Keratinocyte (primary cell): ENCODE results near the gene STX10. TPM values are rescaled to one million over a fixed set of nuclear protein-coding genes. Genes with fewer than 3 reads are reported as not detected.

Experiments
- DNase-seq: peaks from one replicate; pipeline ENCODE4 v3.0.0-alpha.2; 2011; ENCODE audit warnings: low read depth, missing footprints, low spot score
- FAIRE-seq: peaks from 2 replicates; lab custom pipeline; 2011; peaks lifted over from hg19 to GRCh38; lab: Jason Lieb, UNC
- H2AFZ ChIP-seq: 2 replicates; pipeline ENCODE4 v1.6.0; 2012; ENCODE audit warnings: low read length, control low read depth, inconsistent platforms; ENCODE audit not compliant: control insufficient read depth
- H3K27ac ChIP-seq: 2 replicates; pipeline ENCODE4 v1.5.1; 2011; ENCODE audit warnings: low read length; ENCODE audit not compliant: control insufficient read depth, insufficient read depth
- H3K27me3 ChIP-seq: 3 replicates; pipeline ENCODE4 v1.6.0; 2011; ENCODE audit warnings: low read length; ENCODE audit not compliant: control insufficient read depth, insufficient read depth; ENCODE audit errors: extremely low read depth
- H3K36me3 ChIP-seq, 2 experiments: 2 replicates in 1 of 2; 3 replicates in 1 of 2; pipeline ENCODE4 v1.5.1; 2011; ENCODE audit warnings: low read length in 2 of 2, mild to moderate bottlenecking in 1 of 2; ENCODE audit not compliant: control insufficient read depth in 2 of 2, insufficient read depth in 2 of 2; ENCODE audit errors: extremely low read depth in 1 of 2
- H3K4me1 ChIP-seq: 3 replicates; pipeline ENCODE4 v1.5.1; 2011; ENCODE audit warnings: low read length; ENCODE audit not compliant: control insufficient read depth, insufficient read depth; ENCODE audit errors: extremely low read depth
- H3K4me2 ChIP-seq: 3 replicates; pipeline ENCODE4 v1.6.0; 2011; ENCODE audit warnings: low read depth, low read length; ENCODE audit not compliant: control insufficient read depth, insufficient read depth; ENCODE audit errors: extremely low read depth
- H3K4me3 ChIP-seq, 3 experiments: fragments of 200-600 bp in 1 of 3; sonication (generic) in 1 of 3; 2 replicates in 2 of 3; 3 replicates in 1 of 3; pipeline ENCODE4 v1.5.1; 2011 to 2016; ENCODE audit warnings: low read length in 3 of 3, mild to moderate bottlenecking in 3 of 3, control low read depth in 2 of 3, inconsistent platforms in 1 of 3, low read depth in 1 of 3, mixed read lengths in 1 of 3, mixed run types in 1 of 3, moderate library complexity in 1 of 3; ENCODE audit not compliant: control insufficient read depth in 2 of 3, insufficient read depth in 2 of 3; ENCODE audit errors: extremely low read depth in 1 of 3
- H3K79me2 ChIP-seq: 2 replicates; pipeline ENCODE4 v1.6.0; 2012; ENCODE audit warnings: low read length; ENCODE audit not compliant: control insufficient read depth, insufficient read depth
- H3K9ac ChIP-seq: 3 replicates; pipeline ENCODE4 v1.6.0; 2011; ENCODE audit warnings: low read length; ENCODE audit not compliant: control insufficient read depth, insufficient read depth; ENCODE audit errors: extremely low read depth
- H3K9me1 ChIP-seq: 3 replicates; pipeline ENCODE4 v1.6.0; 2011; ENCODE audit warnings: low read length; ENCODE audit not compliant: control insufficient read depth, insufficient read depth; ENCODE audit errors: extremely low read depth
- H3K9me3 ChIP-seq: 2 replicates; pipeline ENCODE4 v1.5.1; 2012; ENCODE audit warnings: low read depth, low read length; ENCODE audit not compliant: control insufficient read depth
- H4K20me1 ChIP-seq: 3 replicates; pipeline ENCODE4 v1.6.0; 2011; ENCODE audit warnings: low read length; ENCODE audit not compliant: control insufficient read depth, insufficient read depth; ENCODE audit errors: extremely low read depth
- EZH2 ChIP-seq: IDR thresholded peaks from one replicate; pipeline ENCODE4 v1.6.1; 2012; ENCODE audit warnings: inconsistent platforms, mild to moderate bottlenecking, low read length, moderate library complexity
- dilution Hi-C: fragments of 300-500 bp; cut with MboI; formaldehyde crosslinking; loops from one replicate; pipeline ENCODE4 v1.7.0; 2020; ENCODE audit warnings: low sequenced_read_pairs; ENCODE audit not compliant: extremely low pct_ligation_motif_present
- polyA plus RNA-seq, 5 experiments: library from polyadenylated mRNA; depleted of rRNA in 3 of 5; stranded (reverse) in 3 of 5; stranded (forward) in 1 of 5; unstranded in 1 of 5; fragments of >200 nt; gene quantifications; 1 replicate in 1 of 5; 2 replicates in 3 of 5; 3 replicates in 1 of 5; pipeline versions ENCODE4 v1.2.1 to v1.2.3, GENCODE V29; 2011 to 2012; ENCODE audit warnings: missing spikeins in 2 of 5, low read depth in 1 of 5, low replicate concordance in 1 of 5
- TF ChIP-seq, protein P1 (sequence below), 3 experiments: IDR thresholded peaks in 1 of 3; conservative IDR thresholded peaks in 1 of 3; optimal IDR thresholded peaks in 1 of 3; 2 replicates in 2 of 3; 3 replicates in 1 of 3; pipeline versions ENCODE3 to v1.5.1; 2011; ENCODE audit warnings: low read length in 3 of 3, mild to moderate bottlenecking in 3 of 3, moderate library complexity in 2 of 3, control low read depth in 1 of 3, inconsistent platforms in 1 of 3; ENCODE audit not compliant: insufficient read depth in 2 of 3; ENCODE audit errors: extremely low read depth in 1 of 3

STX10 gene
- polyA plus RNA-seq, 1 donor (not counting 4 experiments of a cell fraction or from before 2014, with no cell fraction given) = 65.2 TPM

DNA sequence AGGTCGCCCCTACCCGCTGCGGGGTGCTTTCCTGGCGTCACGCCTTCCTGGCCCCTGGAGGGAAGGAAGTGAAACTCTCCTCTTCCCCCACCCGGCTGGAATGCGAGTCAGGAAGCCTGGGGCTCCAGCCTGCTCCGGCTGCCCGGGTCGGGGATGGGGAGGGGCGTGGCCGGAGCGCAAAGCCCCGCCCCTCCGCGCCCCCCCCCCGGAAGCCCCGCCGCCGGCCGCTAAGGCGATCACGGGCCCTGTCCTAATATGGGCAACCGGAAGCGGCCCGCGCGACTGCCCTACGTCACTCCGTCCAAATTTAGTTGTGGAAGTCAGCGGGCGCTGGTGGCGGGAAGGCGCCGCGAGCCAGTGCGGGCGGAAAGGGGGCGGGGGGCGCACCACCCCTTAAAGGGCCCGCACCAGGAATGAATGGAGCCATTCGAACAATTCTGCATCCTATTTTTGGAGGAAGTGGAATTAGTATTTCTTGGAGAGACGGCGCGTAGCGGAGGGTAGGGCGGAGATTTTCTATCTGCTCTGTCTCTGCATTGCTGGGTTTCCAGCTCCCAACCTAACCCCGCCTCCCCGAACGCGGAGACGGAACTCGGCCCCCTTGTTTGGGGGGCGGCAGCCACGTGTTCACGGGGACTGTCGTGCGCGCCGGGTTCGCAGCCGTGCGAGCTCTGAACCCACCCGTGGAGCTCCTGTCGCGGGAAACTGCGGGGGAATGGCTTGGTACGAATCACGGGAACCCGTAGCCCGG is 1.6 kb upstream of the STX10 start:
- Histone ChIP-seq H3K36me3 (peaks cover 2 to 16% of the 10 kb centered on the region in 2 experiments), H3K27me3 (no peaks in the 10 kb centered on the region), H3K4me3 (peak overlapping the region; percentile 62 to 99 (median 99)), H3K4me1 (peaks cover 16% of the 10 kb centered on the region), H3K9ac (peak overlapping the region; percentile 98), H4K20me1 (peaks cover 9% of the 10 kb centered on the region), H2AFZ (peak overlapping the region; percentile 63), H3K9me3 (no peaks in the 10 kb centered on the region), H3K4me2 (peak overlapping the region; percentile 89), H3K79me2 (peaks cover 46% of the 10 kb centered on the region), H3K27ac (peak overlapping the region; percentile 97), H3K9me1 (no peaks in the 10 kb centered on the region)
- TF ChIP-seq EZH2 = no peak
- TF ChIP-seq, protein P1, sequence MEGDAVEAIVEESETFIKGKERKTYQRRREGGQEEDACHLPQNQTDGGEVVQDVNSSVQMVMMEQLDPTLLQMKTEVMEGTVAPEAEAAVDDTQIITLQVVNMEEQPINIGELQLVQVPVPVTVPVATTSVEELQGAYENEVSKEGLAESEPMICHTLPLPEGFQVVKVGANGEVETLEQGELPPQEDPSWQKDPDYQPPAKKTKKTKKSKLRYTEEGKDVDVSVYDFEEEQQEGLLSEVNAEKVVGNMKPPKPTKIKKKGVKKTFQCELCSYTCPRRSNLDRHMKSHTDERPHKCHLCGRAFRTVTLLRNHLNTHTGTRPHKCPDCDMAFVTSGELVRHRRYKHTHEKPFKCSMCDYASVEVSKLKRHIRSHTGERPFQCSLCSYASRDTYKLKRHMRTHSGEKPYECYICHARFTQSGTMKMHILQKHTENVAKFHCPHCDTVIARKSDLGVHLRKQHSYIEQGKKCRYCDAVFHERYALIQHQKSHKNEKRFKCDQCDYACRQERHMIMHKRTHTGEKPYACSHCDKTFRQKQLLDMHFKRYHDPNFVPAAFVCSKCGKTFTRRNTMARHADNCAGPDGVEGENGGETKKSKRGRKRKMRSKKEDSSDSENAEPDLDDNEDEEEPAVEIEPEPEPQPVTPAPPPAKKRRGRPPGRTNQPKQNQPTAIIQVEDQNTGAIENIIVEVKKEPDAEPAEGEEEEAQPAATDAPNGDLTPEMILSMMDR (optimal IDR thresholded peaks at IDR 0.05 in 1 of 3, IDR thresholded peaks at IDR 0.05 in 1 of 3, conservative IDR thresholded peaks at IDR 0.05 in 1 of 3; ENCODE audit: extremely low read depth in 1 of 3, insufficient read depth in 2 of 3, low read length in 3 of 3) = peak in 1 of 3 experiments; percentile 20
- FAIRE-seq (no peak), DNase-seq (no peak)
- dilution Hi-C loops = no loop called here

DNA sequence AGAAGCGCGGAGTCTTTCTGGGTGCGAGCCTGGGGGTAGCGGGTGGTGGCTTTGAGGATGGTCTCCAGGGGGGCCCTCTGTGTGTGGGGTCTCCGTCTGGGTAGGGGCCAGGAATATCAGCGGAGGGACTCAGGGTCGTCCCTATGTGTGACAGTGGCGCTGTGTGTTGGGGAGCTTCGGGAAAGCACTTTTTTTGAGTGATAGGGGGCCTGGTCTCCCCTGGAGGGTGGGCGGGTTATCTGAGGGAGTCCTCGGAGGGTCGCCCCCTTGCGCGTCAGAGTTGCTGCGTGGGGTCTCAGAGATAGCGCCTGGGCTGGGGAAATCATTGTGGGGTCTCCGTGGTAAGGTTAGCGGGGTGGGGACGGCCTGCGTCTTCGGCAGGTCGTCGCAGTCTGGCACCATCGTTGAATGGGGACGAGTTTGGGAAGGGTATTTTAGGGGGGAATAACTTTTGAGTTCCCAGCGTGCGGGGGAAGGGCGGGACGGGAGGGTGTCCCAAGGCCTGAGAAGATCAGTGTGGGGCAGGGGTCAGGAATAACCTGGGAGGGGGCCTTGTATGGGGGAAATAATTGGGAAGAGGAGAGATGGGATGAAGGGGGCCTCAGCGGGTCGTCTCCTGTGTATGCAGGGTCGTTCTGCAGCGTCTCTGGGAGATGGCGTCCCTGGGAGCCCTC is 893 bp upstream of the STX10 start:
- Histone ChIP-seq H3K27ac (peak overlapping the region; percentile 97), H3K9ac (peak overlapping the region; percentile 98), H4K20me1 (peaks cover 9% of the 10 kb centered on the region), H3K79me2 (peaks cover 46% of the 10 kb centered on the region), H3K36me3 (peaks cover 2 to 16% of the 10 kb centered on the region in 2 experiments), H3K27me3 (no peaks in the 10 kb centered on the region), H3K4me2 (peak overlapping the region; percentile 77), H3K4me3 (peak overlapping the region; percentile 62 to 99 (median 99)), H3K4me1 (peaks cover 14% of the 10 kb centered on the region), H3K9me3 (no peaks in the 10 kb centered on the region), H2AFZ (no peak overlapping the region), H3K9me1 (no peaks in the 10 kb centered on the region)
- FAIRE-seq (no peak), DNase-seq (no peak)
- dilution Hi-C loops = no loop called here
- TF ChIP-seq EZH2 = no peak
- TF ChIP-seq, protein P1 (optimal IDR thresholded peaks at IDR 0.05 in 1 of 3, IDR thresholded peaks at IDR 0.05 in 1 of 3, conservative IDR thresholded peaks at IDR 0.05 in 1 of 3; ENCODE audit: extremely low read depth in 1 of 3, insufficient read depth in 2 of 3, low read length in 3 of 3) = no peak
